NCI-H1105 treated with DMSO at 0.1 percent for 48 hours (cell line): ENCODE measurements around the gene ECEL1.

Source experiments
- DNase-seq: peaks from one replicate; lab custom pipeline; 2025; lab: John Stamatoyannopoulos, UW

Gene ECEL1

GRCh38 chr2:232483923-232484627, 3.6 kb downstream of the ECEL1 start:
- DNase-seq: no peak

- DNase-seq: no peak
Observed at GRCh38 chr2:232483311-232483922, 4.2 kb downstream of the ECEL1 start.

GRCh38 chr2:232482301-232483238, 5.1 kb downstream of the ECEL1 start:
- DNase-seq: no peak

GRCh38 chr2:232481322-232482140, 6.1 kb downstream of the ECEL1 start:
- DNase-seq: no peak

GRCh38 chr2:232480201-232481190, 7.1 kb downstream of the ECEL1 start:
- DNase-seq: no peak

GRCh38 chr2:232479341-232480200, 8.1 kb downstream of the ECEL1 start:
- no peak for DNase-seq

GRCh38 chr2:232478571-232479340, 8.9 kb downstream of the ECEL1 start:
- DNase-seq: no peak

GRCh38 chr2:232477751-232478510, 9.7 kb downstream of the ECEL1 start:
- no peak for DNase-seq

- DNase-seq: no peak
Observed at GRCh38 chr2:232476791-232477190, 10.8 kb downstream of the ECEL1 start.

- DNase-seq: no peak
Observed at GRCh38 chr2:232476045-232476444, 11.6 kb downstream of the ECEL1 start.

GRCh38 chr2:232473467-232473890, 14.2 kb downstream of the ECEL1 start:
- DNase-seq: peak; percentile 81

- DNase-seq: no peak
Observed at GRCh38 chr2:232466221-232466620, 21.4 kb downstream of the ECEL1 start.

- no peak for DNase-seq
Observed at GRCh38 chr2:232465061-232465460, 22.6 kb downstream of the ECEL1 start.

- no peak for DNase-seq
Observed at GRCh38 chr2:232464544-232464885, 23.1 kb downstream of the ECEL1 start.

GRCh38 chr2:232463701-232464543, 23.7 kb downstream of the ECEL1 start:
- DNase-seq: no peak

GRCh38 chr2:232460171-232460570, 27.5 kb downstream of the ECEL1 start:
- no peak for DNase-seq

- no peak for DNase-seq
Observed at GRCh38 chr2:232459419-232460035, 28.1 kb downstream of the ECEL1 start.
